K562 (cell line): ENCODE results near the gene ABCG5.

Experiments used
- CTCF ChIP-seq, 3 experiments: IDR thresholded peaks in 2 of 3; conservative IDR thresholded peaks in 1 of 3; 2 replicates each; pipeline ENCODE4 v1.5.1; 2011 to 2012; ENCODE audit warnings: low read length in 3 of 3, mild to moderate bottlenecking in 3 of 3, control low read depth in 2 of 3, improper control_type of control experiment in 1 of 3, inconsistent platforms in 1 of 3, low read depth in 1 of 3, mixed read lengths in 1 of 3, moderate library complexity in 1 of 3; ENCODE audit not compliant: insufficient read depth in 2 of 3
- EP300 ChIP-seq: IDR thresholded peaks from 2 replicates; pipeline ENCODE4 v1.6.1; 2012; ENCODE audit warnings: low read length, improper control_type of control experiment
- FOXO4 ChIP-seq: fragments of 450-650 bp; formaldehyde crosslinking; IDR thresholded peaks from 2 replicates; pipeline ENCODE4 v1.4.0; 2020; ENCODE audit warnings: mild to moderate bottlenecking, moderate library complexity
- GATA2 ChIP-seq: sonication (generic); formaldehyde crosslinking; IDR thresholded peaks from 2 replicates; pipeline ENCODE4 v1.4.0; 2020; ENCODE audit warnings: mild to moderate bottlenecking, missing genetic modification reagents
- KDM1A ChIP-seq, 2 experiments: fragments of 450-650 bp; IDR thresholded peaks; 2 replicates each; pipeline ENCODE4 v1.6.1; 2016; ENCODE audit warnings: mild to moderate bottlenecking in 2 of 2
- KLF10 ChIP-seq: fragments of 250-450 bp; sonication (Bioruptor Pico); IDR thresholded peaks from 2 replicates; pipeline ENCODE4 v1.6.1; 2021; ENCODE audit warnings: matching md5 sums
- PREB ChIP-seq: sonication (generic); formaldehyde crosslinking; IDR thresholded peaks from 2 replicates; pipeline ENCODE4 v1.8.1; 2023; ENCODE audit warnings: mild to moderate bottlenecking, missing genetic modification reagents
- RAD21 ChIP-seq, 2 experiments: fragments of 250-450 bp in 1 of 2; fragments of 450-650 bp in 1 of 2; sonication (Bioruptor Pico) in 1 of 2; formaldehyde crosslinking in 1 of 2; IDR thresholded peaks in 1 of 2; conservative IDR thresholded peaks in 1 of 2; 2 replicates each; pipeline versions ENCODE4 v1.4.0 to v1.8.0; 2020 to 2022; ENCODE audit warnings: mild to moderate bottlenecking in 2 of 2, moderate library complexity in 1 of 2
- RCOR1 ChIP-seq, 2 experiments: IDR thresholded peaks; 2 replicates each; pipeline ENCODE4 v1.6.1; 2012; ENCODE audit warnings: low read depth in 2 of 2, low read length in 2 of 2, borderline replicate concordance in 1 of 2, improper control_type of control experiment in 1 of 2
- REST ChIP-seq, 2 experiments: fragments of 450-650 bp; formaldehyde crosslinking in 1 of 2; IDR thresholded peaks; 2 replicates each; pipeline versions ENCODE4 v1.4.0 to v1.6.1; 2014 to 2020; ENCODE audit warnings: mild to moderate bottlenecking in 2 of 2, borderline replicate concordance in 1 of 2, low read depth in 1 of 2
- SIRT6 ChIP-seq: IDR thresholded peaks from one replicate; pipeline ENCODE4 v1.6.1; 2012; ENCODE audit warnings: low read depth, mild to moderate bottlenecking, control low read depth, inconsistent platforms, low read length, moderate library complexity
- ZBTB17 ChIP-seq: fragments of 450-650 bp; formaldehyde crosslinking; IDR thresholded peaks from 2 replicates; pipeline ENCODE4 v1.4.0; 2020; ENCODE audit warnings: mild to moderate bottlenecking
- ZNF780A ChIP-seq: fragments of 250-450 bp; sonication (Bioruptor Pico); IDR thresholded peaks from 2 replicates; pipeline ENCODE4 v1.5.0; 2021; ENCODE audit warnings: mild to moderate bottlenecking

- TF ChIP-seq EP300, result no peak
- no peak for TF ChIP-seq CTCF (IDR thresholded peaks at IDR 0.05 in 2 of 3, conservative IDR thresholded peaks at IDR 0.05 in 1 of 3; ENCODE audit: insufficient read depth in 2 of 3, low read depth in 1 of 3, low read length in 3 of 3)
- no peak for TF ChIP-seq REST (IDR thresholded peaks at IDR 0.05; ENCODE audit: borderline replicate concordance)
- no peak for TF ChIP-seq REST (CRISPR knock-in tag; IDR thresholded peaks at IDR 0.05; ENCODE audit: low read depth)
- TF ChIP-seq PREB, result no peak
- no peak for TF ChIP-seq RCOR1 (IDR thresholded peaks at IDR 0.05; ENCODE audit: borderline replicate concordance in 1 of 2, low read depth in 2 of 2, low read length in 2 of 2)
- no peak for TF ChIP-seq ZBTB17 (CRISPR knock-in tag)
- no peak for TF ChIP-seq GATA2 (CRISPR knock-in tag)
- TF ChIP-seq KDM1A (IDR thresholded peaks at IDR 0.05), result no peak
- no peak for TF ChIP-seq SIRT6
- TF ChIP-seq ZNF780A (CRISPR knock-in tag), result no peak
- no peak for TF ChIP-seq RAD21 (CRISPR knock-in tag; conservative IDR thresholded peaks at IDR 0.05 in 1 of 2, IDR thresholded peaks at IDR 0.05 in 1 of 2)
- TF ChIP-seq FOXO4 (CRISPR knock-in tag), result no peak
- TF ChIP-seq KLF10 (CRISPR knock-in tag), result no peak
These were observed 60.4 kb downstream of the ABCG5 start for GRCh38 chr2:43778233-43778632.
